ENCODE results near the gene SPRYD4.
"Not testable (repeated sequence)": the region's sequence is repeated elsewhere in the genome, so short reads cannot be mapped to it uniquely, and the experiment has no call there.

The SPRYD4 gene

DNA sequence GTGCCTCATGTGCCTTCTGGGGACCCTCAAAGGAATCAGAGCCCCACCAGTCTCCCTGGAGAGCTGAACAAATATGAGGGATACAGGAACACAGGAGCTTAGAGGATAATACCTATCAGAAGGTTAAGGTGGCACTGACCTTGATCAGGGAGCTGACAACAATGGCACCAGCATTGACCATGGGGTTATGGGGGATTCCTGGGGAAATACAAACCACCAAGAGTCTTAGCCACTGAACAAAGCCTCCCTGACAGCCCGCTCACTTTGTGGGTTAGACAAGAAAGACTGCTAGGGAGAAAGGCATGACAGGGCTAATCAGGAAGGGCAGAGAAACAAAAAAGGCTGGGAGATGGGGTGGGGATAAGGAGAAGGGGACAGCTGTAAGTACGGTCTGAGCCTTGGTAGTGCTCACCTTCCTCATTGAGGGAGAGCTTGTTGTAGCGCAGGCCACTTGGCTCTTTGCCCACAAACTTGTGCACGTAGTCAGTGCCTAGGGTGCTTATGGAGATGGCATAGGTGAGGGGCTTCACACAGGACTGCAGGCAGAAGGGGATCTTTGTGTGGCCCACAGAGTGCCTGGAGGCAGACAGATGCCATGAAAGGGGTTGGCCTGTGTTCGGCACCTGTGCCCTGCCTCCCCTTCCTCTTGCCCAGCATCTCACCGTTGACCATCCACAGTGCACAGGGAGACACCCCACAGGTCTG, 9.3 kb downstream of the SPRYD4 start:
- DNase-seq = no peak

DNA sequence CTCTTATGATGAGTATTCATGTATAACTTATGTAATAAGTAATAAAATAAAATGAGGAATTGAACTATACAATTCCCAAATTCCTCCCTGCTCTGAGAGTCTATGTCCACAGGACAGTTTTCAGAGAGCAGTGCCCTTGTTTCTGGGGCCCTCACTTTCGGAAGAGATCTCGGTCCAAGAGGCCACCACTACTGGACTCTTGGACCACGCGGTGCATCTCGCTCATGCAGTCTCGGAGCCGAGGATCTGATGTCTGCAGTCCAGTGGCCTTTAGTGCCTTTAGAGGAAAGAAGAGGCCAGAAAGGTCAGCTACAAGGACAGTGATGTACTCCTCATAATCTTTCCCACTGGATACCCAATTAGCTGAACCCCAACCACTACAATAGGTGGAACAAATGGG, 11.2 kb downstream of the SPRYD4 start:
- DNase-seq = no peak

DNA sequence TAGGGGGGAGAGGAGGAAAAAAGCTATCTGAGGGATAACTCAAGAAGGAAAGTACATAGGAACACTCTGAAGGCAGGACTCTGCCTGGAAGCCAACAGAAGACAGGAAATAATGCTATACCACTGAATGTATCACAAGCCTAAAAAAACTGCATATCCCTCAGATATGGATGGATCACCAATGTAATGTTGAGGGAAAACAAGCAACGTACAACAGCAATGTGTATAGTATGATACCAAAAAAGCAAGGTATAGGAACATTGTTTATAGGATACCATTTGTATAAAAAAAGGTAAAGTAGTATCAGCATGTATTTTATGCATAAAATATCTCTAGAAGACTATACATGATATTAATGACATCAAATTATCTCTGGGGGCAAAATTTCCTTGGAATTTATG, 16.2 kb downstream of the SPRYD4 start:
- no peak for DNase-seq

DNA sequence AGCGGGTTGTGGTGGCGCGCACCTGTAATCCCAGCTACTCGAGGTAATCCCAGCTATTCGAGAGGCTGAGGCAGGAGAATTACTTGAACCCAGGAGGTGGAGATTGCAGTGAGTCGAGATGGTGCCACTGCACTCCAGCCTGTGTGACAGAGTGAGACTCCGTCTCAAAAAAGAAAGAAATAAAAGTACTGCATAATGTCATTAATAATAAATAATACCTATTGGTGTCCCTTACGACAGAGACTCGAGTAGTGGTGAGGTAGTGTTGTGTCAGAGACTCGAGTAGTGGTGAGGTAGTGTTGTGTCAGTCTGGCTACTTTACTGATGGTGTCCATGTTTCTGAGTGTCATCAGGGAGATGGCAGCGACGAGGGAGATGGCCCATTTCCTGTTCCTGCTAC, 18.3 kb downstream of the SPRYD4 start:
- no peak for DNase-seq

DNA sequence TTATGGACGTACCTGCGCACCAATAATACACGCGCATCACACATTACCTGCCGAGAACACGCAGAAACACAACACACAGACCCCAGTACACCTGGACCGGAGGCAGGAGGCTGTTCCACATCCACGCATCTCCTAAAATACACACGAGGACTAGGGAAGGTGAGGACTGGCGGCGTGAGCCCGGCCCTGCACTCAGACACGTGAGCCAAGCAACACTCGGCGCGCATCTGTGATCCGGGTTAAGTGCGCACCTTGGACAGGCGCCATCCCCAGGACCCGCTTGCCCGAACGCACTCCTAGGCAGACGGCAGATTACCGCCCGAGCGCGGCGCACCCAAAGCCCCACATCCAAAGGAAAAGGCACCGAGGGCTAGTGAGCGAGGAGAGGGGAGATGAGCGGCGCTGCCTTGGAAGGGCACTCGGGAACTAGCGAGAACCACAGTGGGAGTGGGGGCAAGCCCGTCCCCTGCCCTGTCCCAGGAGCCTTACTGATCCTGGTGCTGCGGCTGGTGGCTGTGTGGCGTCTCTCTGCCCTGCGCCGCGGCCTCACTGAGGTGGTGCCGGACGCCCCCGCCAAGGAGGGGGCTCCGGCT, 19.2 kb downstream of the SPRYD4 start:
- DNase-seq = no peak

DNA sequence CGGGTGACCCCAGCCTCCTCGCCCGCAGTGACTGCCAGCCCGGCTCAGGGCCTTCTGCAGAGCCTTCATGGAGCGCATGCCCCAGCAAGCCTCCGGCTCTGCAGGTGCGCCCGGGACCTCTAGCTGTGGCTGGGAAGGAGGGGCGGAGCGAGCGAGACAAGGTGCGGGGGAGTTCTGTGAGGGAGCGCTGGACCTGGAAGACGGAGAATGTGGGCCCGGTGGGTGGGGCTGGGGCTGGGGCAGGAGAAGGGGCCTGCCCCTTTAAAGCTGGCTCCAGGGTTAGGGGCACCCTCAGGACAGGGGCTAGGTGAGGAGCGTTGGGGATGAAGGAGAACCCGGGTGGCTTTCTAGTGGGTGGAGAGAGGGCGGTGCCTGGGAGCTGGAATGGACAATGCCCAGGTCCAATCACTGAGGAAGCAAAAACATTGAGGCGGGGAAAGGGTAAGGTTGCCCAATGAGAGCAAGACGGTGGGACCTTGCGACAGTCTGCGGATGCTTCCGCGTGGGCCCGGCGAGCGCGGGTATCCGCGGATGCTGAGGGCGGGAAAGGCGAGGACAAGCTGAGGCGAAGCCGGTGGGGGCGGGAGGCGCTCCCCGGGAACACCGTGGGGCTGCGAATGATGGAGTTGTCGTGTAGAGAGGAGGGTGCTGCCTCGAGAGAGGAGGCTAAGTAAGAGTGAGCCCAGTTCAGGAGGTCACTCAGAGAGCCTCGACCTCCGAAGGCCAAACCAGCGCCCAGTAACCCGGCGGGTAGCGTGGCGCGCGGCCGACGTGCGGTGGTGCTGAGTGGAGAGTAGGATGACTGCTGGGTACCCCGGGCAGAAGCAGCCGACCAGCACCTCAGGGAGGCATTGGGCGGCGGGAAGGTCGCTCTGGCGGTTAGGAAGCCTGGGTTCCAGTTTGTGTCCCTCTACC, 19.9 kb downstream of the SPRYD4 start, which contains the start of gene GLS2:
TSS of gene GLS2 (minus strand) at position 121 of the 915 bp plus-strand sequence. CDS start at position 78, 43 bp downstream.
- peak; percentile 69 for DNase-seq

DNA sequence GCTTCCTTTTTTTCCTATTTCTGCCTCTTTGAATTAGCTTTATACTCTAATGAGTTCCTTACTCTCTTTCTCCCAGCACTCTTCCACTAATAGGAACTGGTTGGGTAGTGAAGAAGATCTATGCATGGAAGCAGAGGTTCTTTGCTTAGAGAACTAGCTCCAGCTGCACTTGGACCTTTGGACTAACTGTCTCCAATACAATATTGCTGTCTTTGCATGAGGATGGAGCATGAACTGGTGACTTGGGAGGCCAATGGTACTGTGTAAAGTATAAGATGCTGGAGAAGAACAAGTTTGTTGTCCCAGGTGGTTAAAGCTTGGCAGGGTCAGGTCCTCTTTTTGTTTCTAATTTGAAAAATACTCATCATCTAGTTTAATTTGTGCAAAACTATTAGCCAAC, 22.0 kb downstream of the SPRYD4 start:
- DNase-seq = no peak

DNA sequence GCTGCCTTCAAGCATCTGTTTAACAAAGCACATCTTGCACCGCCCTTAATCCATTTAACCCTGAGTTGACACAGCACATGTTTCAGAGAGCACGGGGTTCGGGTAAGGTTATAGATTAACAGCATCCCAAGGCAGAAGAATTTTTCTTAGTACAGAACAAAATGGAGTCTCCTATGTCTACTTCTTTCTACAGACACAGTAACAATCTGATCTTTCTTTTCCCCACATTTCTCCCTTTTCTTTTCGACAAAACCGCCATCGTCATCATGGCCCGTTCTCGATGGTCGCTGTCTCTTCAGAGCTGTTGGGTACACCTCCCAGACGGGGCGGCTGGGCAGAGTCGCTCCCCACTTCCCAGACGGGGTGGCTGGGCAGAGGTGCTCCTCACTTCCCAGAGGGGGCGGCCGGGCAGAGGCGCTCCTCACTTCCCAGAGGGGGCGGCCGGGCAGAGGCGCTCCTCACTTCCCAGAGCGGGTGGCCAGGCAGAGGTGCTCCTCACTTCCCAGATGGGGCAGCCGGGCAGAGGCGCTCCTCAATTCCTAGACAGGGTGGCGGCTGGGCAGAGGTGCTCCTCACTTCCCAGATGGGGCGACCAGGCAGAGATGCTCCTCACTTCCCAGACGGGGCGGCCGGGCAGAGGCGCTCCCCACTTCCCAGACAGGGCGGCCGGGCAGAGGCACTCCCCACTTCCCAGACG, 25.2 kb downstream of the SPRYD4 start:
- DNase-seq = not testable (repeated sequence)

DNA sequence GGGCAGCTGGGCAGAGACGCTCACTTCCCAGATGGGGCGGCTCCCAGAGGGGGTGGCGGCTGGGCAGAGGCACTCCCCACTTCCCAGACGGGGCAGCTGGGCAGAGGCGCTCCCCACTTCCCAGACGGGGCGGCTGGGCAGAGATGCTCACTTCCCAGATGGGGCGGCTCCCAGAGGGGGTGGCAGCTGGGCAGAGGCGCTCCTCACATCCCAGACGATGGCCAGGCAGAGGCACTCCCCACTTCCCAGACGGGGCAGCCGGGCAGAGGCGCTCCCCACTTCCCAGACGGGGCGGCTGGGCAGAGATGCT, 25.7 kb downstream of the SPRYD4 start:
- DNase-seq = not testable (repeated sequence)

DNA sequence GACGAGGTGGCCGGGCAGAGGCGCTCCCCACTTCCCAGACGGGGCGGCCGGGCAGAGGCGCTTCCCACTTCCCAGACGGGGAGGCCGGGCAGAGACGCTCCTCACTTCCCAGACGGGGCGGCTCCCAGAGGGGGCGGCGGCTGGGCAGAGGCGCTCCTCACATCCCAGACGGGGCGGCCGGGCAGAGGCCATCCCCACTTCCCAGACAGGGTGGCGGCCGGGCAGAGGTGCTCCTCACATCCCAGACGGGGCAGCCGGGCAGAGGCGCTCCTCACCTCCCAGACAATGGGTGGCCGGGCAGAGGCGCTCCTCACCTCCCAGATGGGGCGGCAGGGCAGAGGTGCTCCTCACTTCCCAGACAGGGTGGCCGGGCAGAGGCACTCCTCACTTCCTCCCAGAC, 26.1 kb downstream of the SPRYD4 start:
- not testable (repeated sequence) for DNase-seq

DNA sequence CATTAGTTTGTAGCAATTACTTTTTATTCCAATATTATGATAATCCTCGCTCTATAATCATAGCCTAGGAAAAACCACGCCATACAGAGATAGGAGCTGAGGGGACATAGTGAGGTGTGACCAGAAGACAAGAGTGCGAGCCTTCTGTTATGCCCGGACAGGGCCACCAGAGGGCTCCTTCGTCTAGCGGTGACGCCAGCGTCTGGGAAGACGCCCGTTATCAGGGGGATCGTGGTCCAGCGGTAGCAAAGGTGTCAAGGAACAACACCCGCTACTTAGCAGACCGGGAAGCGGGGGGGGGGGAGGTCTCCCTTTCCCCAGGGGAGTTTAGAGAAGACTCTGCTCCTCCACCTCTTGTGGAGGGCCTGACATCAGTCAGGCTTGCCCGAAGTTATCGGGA, 28.3 kb downstream of the SPRYD4 start:
- DNase-seq = peak; percentile 26

DNA sequence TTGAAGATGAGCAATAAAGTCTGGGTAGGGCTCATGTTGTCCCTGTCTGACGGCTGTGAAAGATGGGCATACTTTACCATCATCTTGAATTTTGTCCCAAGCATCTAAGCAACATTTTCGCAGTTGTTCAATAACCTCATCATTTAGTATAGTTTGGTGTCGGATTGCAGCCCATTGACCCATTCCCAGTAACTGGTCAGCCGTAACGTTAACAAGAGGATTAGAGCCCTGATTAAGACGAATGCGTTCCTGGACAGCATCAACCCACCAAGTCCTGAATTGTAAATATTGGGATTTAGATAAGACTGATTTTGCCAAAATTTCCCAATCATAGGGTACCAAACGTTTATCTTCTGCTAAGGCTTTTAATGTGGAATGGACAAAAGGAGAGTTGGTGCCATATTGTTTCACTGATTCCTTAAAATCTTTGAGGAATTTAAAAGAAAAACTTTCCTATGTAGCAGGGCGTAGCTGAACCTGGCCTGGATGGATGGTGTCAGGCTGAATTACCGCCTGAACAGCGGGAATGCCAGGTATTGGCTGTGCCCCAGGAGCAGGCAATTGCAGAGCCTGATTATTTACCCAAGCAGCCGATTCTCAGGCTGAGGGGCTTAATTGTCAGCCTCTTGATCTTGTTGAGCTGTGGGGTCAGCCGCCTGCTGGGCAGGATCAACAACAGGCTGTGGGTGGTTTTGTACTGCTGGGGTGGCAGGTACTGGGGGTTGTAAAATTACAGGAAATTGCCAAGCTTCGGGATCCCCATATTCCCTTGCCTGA, 29.9 kb downstream of the SPRYD4 start:
- not testable (repeated sequence) for DNase-seq

DNA sequence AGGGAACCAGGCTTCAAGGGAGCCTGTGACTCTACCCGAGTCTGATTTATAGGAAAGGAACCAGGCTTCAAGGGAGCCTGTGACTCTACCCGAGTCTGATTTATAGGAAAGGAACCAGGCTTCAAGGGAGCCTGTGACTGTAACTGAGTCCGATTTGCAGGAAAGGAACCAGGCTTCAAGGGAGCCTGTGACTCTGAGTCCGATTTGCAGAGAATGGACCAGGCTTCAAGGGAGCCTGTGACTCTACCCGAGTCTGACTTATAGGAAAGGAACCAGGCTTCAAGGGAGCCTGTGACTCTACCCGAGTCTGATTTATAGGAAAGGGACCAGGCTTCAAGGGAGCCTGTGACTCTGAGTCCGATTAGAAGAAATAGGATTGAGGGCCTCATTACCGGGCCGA, 31.1 kb downstream of the SPRYD4 start:
- DNase-seq = not testable (repeated sequence)

DNA sequence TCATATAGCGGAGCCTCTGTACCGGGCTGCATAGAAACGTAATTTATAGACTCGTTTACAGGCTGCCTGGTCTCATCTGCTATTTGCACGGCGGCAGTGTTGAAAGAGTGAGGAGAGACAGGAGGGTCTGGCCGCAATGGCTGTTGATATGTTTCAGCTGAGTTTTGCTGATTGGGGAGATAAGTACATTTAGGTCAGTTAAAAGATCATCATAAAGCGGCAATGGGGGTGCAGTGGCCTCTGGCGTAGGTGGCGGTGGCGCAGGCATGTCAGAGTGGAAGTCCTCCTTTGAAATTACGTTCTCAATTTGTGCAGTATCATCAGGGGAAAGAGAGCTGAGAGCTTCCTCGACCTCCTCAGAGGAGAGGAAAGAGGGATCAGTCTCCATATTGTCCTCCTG, 31.5 kb downstream of the SPRYD4 start:
- not testable (repeated sequence) for DNase-seq

DNA sequence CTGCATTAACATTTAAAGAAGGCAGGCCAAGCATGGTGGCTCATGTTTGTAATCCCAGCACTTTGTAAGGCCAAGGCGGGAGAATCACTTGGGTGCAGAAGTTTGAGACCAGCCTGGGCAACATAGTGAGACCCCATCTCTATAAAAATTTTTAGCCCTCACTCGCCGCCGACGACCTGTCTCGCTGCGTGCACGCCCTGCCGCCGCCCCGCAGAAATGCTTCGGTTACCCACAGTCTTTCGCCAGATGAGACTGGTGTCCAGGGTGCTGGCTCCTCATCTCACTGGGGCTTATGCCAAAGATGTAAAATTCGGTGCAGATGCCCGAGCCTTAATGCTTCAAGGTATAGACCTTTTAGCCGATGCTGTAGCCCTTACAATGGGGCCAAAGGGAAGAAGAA, 42.4 kb downstream of the SPRYD4 start:
- no peak for DNase-seq

DNA sequence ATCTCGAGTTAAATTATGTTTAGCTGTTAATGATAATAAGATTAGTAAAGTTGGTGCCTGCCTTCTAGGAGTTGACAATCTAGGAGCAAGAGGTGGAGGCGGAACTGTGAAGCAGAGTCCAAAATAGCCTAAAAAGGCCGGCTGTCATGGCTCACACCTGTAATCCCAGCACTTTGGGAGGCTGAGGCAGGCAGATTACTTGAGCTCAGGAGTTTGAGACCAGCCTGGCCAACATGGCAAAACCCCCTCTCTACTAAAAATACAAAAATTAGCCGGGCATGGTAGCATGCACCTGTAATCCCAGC, 45.6 kb downstream of the SPRYD4 start:
- not testable (repeated sequence) for DNase-seq

DNA sequence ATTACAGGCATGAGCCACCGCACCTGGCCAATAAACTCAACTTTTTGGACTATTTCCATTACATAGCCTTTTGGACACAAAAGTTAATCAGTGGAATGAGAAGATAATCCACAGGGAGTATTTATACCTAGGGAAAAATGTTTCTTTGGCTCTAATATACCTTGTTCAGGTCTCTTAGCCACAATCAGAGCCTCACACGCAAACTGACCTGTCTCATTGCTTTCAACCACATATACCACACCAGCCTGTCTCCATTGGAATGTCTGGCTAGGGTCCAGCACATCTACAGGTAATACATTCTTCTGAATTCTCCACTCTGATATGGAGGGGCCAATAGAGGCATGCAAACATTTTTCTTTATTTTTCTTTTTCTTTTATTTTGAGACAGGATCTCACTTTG, 49.5 kb downstream of the SPRYD4 start:
- DNase-seq = no peak

DNA sequence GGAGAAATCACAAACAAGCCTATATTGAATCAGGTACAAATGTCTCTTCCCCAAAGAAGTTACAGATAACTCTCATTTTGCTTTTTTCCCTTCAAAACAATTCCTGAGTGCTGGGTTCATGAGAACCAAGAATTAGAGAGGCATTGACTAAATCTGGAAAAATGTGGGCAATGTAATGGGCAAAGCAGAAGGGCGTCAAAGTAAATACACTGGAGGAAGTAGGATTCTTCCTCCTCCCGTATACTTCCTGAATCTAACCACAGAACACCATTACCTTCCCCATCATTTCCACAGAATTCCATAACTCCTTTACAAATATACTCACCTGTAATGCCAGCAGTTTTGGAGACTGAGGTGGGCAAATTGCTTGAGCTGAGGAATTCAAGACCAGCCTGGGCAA, 50.2 kb downstream of the SPRYD4 start:
- no peak for DNase-seq

DNA sequence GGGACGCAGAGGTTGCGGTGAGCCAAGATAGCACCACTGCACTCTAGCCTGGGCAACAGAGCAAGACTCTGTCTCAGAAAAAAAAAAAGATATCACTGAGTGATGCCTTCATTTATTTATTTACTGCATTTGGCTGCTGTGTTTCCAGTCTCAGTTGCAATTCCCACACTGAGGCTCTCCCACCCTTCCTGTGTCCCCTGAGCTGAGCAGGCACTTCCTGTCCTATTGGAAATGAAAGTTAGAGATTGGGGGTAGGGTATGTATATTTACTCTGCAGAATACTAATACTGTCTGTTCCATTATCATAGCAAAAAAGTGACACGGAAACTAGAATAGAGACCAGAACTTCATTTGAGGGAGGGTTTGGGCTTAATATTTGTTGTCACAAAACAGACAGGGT, 51.7 kb downstream of the SPRYD4 start:
- DNase-seq = no peak

DNA sequence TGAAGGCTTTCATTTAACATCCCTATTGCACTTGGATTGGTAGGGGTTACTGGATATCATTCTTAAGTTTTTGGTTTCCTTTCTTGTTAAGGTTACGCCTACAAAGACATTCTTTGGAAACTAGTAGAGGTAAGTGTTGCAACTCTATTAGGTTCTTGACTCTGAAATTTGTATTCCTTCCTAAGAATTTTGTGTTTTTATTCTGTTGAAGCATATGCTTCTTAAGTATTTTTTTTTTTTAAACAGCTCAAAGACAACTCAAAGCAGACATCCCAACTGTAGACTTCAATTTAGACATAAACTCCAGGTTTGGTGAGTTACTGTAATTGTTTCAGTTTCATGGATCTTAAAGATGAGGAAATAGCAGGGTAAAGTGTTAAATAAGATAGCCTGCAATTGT, 52.1 kb downstream of the SPRYD4 start:
- no peak for DNase-seq

DNA sequence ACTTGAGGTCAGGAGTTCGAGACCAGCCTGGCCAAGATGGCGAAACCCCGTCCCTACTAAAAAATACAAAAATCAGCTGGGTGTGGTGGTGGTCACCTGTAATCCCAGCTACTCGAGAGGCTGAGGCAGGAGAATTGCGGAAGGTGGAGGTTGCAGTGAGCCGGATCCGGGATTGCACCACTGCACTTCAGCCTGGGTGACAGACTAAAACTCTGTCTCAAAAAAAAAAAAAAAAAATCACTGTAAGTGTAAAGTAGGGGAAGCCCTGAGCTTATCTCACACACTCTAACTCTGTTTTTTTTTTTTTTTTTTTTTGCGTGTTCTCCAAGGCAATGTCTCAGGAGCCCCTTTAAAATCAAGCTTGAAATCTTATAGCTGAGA, 52.8 kb downstream of the SPRYD4 start:
- no peak for DNase-seq

DNA sequence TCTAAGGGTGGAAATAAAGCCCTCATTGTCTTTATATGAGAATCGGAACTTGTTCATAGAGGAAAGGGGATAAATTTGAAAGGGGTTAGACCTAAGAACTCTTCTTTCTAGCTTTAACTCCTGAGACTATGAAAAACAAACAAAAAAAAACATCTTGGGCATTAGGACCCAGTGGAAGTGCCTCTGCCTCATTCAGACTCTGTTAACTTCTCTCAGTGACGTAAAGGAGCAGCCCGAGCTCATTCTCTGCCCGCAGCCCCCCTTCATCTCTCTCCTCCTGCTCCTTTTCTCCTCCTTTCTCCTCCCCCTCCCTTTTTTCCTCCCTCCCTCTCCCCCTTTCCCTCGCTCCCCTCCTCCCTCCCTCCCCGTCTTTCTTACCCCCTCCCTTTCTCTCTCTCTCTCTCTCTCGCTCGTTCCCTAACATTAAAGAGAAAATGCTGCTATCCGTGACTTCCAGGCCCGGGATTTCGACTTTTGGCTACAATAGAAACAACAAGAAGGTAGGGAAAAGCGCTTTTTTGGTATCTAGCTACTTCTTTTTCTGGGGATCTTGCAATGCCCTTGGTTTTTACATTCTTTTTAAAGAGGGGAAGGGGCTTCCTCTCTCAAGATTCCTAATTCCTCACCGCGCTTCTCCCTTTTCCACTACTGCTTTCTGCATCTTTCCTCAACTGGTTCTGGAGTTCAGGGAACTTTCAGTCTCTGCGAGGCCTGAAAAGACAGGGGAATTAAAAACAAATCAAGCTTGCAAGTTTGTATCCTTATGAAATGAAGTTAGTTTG, 53.4 kb downstream of the SPRYD4 start, which contains the start of gene RBMS2:
TSS of gene RBMS2 (plus strand) at position 231 of the 782 bp plus-strand sequence. CDS start at position 435, 204 bp downstream.
- DNase-seq = peak; percentile 92

All from fibroblast of upper back skin (primary cell).